Hepatocyte (in vitro differentiated cells): ENCODE measurements around the gene SMYD1.

Source experiments
- CTCF ChIP-seq: fragments of 200-600 bp; sonication (generic); IDR thresholded peaks from 2 replicates; pipeline ENCODE4 v1.5.1; 2016; ENCODE audit warnings: antibody characterized with exemption, mild to moderate bottlenecking; ENCODE audit not compliant: poor library complexity
- EZH2phosphoT487 ChIP-seq: fragments of 200-600 bp; sonication (generic); IDR thresholded peaks from one replicate; pipeline ENCODE4 v1.6.1; 2018; ENCODE audit warnings: antibody characterized with exemption, mild to moderate bottlenecking, low read depth, moderate library complexity; ENCODE audit not compliant: unreplicated experiment, severe bottlenecking

GRCh38 chr2:88099798-88100488 is 32.3 kb downstream of the SMYD1 start:
- no peak for TF ChIP-seq CTCF
- no peak for TF ChIP-seq EZH2phosphoT487
